Stimulated activated CD4-positive, alpha-beta T cell treated with anti-CD3 and anti-CD28 coated beads, Interleukin-4, amount 100 ng/mL, for 48 hours (primary cell): Measurements from ENCODE around the gene ABCC6.
"Not testable (repeated sequence)": the region's sequence is repeated elsewhere in the genome, so short reads cannot be mapped to it uniquely, and the experiment has no call there.

Experiments
- DNase-seq, 2 donors: peaks; one replicate each; pipeline ENCODE4 v3.0.0-alpha.2; 2020; ENCODE audit warnings: low read depth in 2 of 2

Gene ABCC6

DNA sequence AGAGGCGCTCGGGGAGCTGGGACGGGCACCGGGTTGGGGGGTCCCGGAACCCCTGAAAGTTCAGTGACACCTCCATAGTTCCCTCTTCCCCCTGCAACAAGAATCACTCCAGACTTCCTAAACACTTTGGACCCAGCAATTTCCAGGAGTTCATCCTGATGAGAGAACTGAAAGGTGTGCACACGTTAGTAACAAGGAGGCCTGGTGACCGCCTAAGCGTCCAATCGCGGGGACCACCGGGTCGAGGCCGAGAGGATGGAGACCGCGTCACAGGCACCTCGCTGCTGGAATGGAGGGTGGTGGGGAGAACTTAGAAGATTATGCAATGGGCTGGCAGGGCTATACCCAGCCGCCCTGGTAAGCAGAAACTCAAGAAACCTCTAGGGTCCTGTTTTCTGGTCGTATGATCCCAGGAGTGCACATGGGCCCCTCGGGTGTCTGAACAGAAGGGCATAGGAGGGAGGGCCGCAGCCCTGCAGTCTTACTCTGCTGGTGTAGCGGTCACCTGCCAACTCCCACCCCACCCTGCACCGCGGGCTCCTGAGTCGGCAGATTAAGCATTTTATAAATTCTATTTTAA is 458 bp upstream of the ABCC6 start:
- not testable (repeated sequence) for DNase-seq

DNA sequence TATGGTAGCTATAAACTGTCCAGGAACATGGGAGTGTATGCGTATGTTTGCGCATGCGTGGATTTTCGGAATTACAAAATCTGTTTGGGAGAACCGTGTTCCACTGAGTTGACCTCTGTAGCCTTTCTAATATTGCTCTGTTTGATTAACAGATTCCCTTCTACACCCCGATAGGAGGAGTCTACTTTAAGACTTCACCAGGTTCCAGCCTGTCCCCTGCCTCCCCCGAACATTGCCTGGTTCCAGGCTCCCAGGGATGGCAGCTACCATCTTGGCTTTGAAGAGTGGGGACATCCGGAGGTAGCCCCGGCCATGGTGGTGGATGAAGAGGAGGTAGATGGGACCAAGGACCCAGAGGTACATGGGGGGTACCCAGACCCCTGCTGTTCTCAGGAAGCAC is 1.9 kb downstream of the ABCC6 start:
- DNase-seq, result not testable (repeated sequence)

DNA sequence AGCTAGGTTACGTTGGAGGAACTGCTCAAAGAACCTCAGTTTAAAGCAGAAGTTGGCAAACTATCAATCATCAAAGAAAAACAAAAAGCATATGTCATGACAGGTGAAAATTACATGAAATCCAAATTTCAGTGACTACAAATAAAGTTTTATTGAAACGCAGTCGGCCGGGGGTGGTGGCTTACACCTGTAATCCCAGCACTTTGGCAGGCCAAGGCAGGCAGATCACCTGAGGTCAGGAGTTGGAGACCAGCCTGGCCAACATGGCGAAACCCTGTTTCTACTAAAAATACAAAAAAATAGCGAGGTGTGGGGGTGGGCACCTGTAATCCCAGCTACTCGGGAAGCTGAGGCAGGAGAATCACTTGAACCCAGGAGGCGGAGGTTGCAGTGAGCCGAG is 2.8 kb downstream of the ABCC6 start:
- not testable (repeated sequence) for DNase-seq

DNA sequence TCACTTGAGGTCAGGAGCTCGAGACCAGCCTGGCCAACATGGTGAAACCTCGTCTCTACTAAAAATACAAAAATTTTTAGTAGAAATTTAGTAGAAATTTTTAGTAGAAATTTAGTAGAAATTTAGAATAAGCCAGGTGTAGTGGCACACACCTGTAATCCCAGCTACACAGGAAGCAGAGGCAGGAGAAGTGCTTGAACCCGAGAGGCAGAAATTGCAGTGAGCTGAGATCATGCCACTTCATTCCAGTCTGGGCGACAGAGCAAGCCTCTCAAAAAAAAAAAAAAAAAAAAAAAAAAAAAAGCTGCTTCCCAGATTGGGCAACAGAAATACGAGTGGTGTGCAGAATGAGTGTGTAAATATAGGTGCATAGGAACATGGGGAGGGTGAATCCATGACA is 4.5 kb downstream of the ABCC6 start:
- not testable (repeated sequence) for DNase-seq

DNA sequence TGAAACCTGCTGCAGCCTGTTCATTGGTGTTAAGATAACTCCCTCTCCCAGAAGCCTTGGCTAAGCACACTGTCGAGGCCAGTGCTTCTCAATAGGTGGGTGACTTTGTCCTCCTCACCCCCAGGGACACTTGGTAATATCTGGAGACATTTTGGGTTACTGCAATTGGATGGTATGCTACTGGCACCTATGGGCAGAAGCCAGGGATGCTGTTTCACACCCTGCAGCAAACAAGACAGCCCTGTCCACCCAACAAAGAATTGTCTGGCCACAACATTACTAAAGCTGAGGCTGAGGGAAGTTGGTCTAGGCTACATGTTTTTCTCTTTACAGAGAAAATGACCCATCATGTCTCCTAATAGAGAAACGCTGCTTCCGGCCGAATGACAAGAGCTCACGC is 4.9 kb downstream of the ABCC6 start:
- not testable (repeated sequence) for DNase-seq

DNA sequence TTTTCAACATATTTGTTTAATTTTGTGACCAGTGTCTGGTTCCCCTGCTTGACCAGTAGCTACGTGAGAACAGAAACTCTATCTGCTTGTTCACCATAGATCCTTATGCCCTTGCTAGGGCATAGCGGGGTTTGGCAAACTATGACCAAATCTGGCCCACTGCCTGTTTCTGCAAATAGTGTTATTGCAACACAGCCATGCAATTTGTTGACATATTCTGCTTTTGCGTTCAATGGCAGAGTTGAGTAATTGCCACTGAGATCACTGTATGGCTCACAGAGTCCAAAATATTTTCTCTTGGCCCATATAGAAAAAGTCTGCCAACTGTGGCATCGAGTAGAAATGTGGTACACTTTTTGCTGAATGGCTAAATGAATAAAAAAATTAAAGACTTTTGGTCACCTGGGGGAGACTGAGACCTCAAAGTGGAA is 9.4 kb downstream of the ABCC6 start:
- DNase-seq, result not testable (repeated sequence)

DNA sequence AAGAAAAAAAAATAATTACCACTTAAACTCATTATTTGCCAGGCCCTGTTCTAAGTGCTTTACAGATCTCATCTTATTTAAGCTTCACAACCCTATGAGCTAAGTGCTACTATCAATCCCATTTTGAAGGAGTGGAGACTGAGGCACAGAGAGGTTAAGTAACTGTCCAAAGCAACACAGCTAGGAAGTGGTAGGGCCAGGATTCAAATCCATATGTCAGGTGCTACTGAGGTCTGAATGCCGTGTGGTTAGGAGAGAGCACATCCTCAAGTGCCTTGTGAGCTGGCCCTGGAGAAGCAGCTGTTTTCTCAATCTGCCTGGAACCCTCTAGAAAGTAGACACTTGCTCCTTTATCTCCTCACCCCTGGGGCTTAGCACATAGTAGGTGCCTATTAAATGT is 11.9 kb downstream of the ABCC6 start:
- not testable (repeated sequence) for DNase-seq

DNA sequence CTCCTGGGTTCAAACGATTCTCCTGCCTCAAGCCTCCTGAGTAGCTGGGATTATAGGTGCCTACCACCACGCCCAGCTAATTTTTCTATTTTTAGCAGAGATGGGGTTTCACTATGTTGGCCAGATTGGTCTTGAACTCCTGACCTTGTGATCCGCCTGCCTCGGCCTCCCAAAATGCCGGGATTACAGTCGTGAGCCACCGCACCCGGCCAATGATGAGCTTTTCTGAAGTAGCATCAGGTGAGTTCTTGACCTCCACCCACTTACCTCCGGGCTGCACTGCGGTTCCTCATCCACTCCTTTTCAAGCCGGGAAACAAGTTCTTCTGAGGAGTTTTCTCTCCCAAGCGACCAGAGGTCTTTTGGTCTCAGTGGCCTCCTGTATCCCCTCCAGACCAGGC is 14.8 kb downstream of the ABCC6 start:
- DNase-seq, result not testable (repeated sequence)

DNA sequence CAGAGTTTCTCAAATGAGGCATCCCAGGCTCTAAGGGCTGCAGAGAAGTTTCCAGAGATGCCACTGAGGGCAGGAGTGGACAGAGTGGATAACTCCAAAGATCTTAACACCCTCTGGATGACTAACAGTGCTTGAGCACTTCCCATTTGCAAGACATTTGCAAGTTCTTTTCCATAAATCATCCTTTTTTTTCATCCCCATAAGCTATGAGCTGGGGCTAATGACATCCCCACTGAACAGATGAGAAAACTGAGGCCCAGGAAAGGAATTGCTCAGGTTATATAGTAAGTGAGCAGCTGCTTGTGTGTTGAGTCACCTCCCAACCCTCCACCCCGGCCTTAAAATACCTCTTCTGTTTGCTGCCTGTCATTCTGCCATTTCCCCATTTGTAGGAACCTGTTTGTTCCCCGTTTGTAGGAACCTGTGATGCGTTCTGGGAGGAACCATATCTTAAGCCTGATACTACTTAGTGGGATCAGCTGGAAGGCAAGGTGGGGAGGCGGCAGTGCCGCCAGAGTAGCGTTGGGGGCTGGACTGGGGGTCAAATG is 15.4 kb downstream of the ABCC6 start:
- DNase-seq, result not testable (repeated sequence)

DNA sequence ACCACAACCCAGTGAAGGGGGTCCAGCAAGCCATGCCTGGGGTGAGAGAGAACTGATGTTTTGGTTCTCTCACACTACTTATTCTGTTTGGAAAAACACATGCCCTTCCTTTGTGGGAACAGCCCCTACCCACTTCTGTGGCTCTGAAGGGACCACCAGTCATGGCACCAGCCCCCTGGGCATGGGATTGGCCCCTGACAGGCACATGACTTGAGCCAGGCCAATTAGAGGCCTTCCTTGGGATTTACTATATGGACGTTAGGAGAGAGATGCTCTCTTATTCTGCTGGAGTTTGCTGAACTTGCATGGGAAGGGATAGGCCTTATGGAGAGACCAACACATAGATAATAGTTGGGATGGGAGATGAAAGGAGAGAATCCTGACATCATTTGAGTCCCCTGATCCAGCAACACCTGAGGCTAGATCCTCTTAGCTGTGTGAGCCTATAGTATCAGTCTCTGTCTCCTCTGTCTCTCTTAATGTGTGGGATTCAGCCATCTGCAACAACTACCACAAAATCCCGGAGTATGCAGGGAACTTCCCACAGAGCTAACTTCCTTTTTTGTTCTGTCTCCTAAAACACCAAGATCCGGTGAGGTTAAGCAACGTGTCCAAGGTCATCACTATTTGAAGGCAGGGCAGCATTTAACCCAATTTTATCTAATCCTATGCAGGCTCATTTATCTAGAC is 16.1 kb downstream of the ABCC6 start:
- DNase-seq, result not testable (repeated sequence)

DNA sequence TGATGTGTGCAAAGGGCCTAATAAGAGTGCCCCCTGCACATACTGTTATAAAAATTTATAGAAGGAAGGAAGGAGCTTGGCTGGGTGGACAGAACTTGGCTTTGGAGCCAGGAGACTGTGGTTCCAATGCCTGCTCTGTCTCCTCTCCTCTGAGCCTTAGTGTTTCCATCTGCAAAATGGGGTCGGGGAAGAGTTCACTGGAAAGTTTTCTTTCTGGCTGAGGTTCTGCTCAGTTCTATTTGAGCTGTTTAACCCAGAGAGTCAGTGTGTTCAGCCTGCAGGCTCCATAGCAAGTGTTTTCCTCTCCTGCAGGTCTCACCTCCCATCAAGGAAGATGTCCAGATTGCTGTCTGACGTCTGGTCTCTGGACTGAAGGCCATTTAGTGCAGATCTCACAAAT is 17.4 kb downstream of the ABCC6 start:
- not testable (repeated sequence) for DNase-seq

DNA sequence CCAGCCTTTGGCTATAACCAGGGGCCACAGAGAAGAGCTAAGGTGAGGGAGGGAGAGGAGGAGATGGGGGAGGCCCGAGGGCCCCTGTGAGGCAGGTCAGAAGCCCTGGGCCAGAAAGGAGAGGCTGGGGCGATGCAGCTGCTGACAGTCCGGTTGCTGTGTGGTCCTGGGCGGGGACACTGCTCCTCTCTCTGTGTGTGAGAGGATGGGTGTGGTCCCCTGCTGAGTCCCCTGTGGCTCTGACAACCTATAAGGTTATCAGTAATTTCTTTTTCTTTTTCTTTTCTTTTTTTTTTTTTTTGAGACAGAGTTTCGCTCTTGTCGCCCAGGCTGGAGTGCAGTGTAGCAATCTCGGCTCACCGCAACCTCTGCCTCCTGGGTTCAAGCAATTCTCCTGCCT is 18.7 kb downstream of the ABCC6 start:
- DNase-seq, result not testable (repeated sequence)

DNA sequence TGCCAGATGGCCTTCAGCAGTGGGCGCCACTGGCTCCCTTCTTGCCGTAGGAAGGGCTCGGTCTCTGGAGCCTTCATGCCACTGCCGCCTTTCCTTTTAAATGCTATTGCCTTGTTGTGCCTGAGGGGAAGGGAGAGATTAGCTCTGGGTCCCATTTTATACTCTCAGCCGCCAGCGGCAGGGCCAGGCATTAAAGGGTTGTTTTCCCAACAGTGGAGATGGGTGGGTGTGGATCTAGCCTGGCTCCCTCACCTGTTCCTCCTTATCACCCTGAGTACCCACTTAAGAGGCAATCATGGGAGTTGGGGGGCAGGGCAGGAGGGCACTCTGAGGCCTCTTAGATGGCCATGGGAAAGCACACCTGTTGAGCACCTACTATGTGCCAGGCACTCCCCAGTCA is 19.8 kb downstream of the ABCC6 start:
- not testable (repeated sequence) for DNase-seq

DNA sequence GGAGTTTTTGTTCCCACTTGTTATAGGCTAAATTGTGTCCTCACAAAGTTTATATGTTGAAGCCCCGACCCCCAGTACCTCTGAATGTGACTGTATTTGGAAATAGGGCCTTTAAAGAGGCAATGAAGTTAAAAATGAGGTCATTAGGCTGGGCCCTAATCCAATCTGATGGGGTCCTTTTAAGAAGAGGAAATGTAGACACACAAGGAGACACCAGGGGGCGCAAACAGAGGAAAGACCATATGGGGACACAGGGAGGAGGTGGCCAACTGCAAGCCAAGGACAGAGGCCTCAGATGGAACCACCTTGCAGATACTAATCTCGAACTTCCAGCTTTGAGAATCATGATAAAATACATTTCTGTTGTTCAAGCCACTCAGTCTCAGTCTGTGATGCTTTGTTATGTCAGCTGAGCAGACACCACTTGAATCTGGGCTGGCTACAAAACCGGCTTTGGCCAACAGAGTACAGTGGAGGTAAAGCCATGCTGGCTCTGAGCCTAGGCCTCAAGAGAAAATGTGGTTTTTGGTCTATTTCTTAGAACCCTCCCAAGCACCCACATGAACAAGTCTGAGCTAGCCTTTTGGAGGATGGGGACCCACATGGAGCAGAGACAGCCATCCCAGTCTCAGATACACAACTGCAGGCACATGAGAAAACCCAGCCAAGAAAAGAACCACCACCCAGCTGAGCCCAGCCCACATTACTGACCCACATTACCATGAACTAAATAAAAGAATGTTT is 20.7 kb downstream of the ABCC6 start:
- peak; percentile 28 to 30 for DNase-seq

DNA sequence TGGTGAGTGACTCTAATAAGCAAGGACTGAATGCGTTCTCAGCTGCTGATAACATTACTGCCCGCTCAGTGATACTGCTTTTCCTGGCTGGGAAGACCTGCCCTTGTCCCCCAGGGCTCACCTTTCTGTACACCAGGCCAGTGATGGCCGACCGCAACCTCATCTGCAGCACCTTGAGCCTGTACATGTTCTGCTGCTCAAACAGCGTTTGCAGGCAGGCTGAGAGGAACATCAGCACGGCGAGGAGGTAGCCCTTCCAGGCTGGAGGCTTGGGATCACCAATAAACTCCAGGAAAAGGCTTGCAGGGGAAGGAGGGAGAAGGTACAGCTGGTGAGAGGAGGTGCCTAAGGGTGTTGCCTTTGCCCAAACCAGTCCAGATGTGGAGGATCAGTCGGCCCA is 21.4 kb downstream of the ABCC6 start:
- not testable (repeated sequence) for DNase-seq

DNA sequence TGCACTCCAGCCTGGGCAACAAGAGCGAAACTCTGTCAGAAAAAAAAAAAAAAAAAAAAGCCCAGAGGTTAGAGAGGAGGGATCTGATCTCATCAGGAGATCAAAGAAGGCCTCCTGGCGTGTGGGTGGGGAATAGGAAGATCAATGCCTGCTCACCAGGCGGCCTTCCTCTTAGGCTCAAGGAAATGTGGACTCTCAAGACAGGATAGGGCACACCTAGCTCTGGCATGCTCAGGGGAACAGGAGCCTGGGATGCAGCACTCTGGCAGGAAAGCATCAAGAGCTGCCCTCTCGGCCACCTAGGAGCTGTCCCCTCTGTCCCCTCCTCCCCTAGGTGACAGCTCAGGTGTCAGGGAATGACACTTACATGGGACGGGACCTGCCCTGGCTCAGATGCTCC is 22.9 kb downstream of the ABCC6 start:
- not testable (repeated sequence) for DNase-seq

DNA sequence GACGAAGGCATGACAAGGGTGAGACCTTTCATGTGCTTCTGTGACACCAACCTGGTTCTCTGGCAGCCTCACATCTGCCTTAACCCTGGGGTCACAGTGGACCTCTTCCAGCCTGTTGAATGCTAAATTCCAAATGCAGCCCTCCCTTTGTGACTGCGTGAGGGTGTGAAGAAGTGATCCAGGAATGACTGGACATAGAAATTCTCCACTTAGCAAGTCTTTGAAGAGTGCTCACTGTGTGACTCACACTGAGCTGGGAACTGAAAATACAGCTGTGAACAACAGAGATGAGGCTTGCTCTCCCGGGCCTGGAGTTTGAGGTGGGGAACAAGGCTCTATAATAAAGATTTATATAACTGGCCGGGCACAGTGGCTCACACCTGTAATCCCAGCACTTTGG is 23.9 kb downstream of the ABCC6 start:
- peak in 1 of 2 donors; percentile 10 for DNase-seq

DNA sequence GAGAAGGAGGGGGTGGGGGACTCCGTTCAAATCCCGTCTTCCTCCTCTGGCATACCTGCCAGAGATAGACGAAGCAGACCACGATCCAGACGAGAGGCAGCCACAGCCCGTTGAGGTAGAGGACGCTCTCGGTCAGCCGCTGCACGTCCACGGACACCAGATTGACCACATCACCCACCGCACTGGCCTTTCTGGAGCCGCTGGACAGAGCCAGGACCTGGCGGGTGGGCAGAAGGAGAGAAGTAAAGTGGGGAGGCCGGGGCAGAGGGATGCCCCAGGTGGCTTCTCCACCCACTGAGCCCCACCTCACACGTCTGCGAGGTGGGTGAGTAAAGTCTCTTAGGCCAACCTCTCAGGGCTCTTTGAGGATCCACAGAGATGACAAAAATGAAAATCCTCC is 25.3 kb downstream of the ABCC6 start:
- DNase-seq, result no peak

DNA sequence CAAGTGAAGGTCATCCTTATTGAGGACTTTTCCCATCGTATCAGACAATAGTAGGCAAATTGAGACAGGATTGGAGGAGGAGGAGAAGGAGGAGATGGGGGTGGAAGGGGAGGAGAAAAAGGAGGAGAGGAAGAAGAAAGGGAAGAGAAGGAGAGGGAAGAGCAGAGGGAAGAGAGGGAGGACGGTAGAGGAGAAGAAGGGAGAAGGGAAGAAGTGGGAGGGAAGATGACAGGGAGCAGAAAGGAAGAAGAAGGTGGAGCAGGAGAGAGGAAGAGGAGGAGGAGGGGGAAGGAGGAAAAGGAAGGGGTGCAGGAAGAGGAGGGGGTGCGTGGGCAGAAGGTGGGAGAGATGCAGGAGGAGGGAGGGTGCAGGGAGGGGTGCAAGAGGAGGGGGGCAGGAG is 26.0 kb downstream of the ABCC6 start:
- no peak for DNase-seq

DNA sequence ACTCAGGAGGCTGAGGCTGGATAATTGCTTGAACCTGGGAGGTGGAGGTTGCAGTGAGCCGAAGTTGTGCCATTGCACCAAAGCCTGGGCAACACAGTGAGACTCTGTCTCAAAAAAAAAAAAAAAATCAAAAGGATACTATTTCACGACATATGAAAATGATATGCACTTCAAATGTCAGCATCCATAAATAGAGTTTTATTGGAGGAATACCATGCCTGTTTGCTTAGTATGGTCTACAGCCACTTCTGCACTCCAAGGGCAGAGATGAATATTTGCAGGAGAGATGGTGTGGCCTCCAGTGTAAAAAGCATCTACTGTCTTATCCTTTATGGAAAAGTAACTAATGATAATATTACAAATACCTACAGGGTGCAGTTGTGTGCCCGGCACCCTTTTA is 27.2 kb downstream of the ABCC6 start:
- DNase-seq, result no peak

DNA sequence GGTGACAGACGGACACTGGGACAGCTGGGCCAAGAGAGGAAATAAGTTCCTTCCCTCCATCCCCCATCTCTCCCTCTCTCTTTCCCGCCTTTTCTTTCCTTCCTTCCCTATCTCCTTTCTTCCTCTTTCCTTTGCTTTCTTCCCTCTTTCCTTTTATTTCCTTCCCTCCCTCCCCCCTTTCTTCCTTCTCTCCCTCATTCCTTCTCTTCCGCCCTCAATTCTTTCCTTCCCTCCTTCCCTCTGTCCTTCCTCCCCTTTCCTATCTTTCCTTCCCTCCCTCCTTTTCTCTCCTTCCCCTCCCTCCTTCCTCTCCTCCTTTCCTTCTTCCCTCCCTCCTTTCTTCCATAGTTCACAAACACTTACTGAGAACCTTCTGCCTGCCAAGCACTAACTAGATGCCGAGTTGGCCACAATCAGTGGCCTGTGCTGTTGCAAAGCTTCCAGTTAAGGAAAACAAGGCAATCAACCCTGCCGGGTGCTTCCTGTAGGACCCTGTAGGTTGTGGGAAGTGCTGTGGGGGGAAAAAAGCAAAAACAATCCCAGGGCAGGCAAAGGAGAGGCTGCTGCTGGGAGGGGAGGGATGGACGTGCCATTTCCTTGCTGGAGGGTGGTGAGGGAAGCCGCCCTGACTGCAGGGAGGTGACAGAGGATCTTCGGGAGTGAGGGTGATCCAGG is 31.7 kb downstream of the ABCC6 start:
- DNase-seq, result no peak

DNA sequence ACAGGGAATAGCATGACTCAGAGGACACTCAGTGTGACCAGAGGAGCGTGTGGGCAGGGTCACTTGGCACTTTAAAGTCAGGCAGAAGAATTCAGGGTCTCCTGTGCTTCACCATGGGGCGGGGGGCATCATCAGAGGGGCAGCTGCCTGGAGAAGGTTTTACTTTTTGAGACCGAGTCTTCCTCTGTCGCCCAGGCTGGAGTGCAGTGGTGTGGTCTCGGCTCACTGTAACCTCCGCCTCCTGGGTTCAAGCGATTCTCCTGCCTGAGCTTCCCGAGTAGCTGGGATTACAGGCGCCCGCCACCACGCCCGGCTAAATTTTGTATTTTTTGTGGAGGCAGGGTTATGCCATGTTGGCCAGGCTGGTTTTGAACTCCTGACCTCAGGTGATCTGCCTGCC is 32.3 kb downstream of the ABCC6 start:
- not testable (repeated sequence) for DNase-seq
